ENCODE results near the gene WNK2.

WNK2 gene

GRCh38 chr9:93292664-93293328 is 108.9 kb downstream of the WNK2 start:
- DNase-seq (ENCODE audit: low spot score): no peak

GRCh38 chr9:93294011-93294410 is 110.1 kb downstream of the WNK2 start:
- H4K91ac ChIP-seq (ENCODE audit: low read depth, low read length, poor library complexity): no peak overlapping the region

More at GRCh38 chr9:93292664-93293328, 108.9 kb downstream of the WNK2 start:
- Histone ChIP-seq H2BK5ac (ENCODE audit: low read length) (no peak overlapping the region), H2BK120ac (ENCODE audit: low read depth, low read length) (no peak overlapping the region), H3K23ac (ENCODE audit: low read depth, low read length, poor library complexity) (no peak overlapping the region), H4K91ac (ENCODE audit: low read depth, low read length, poor library complexity) (no peak overlapping the region), H2AFZ (ENCODE audit: low read length) (no peak overlapping the region), H3K4me2 (ENCODE audit: insufficient read depth, low read length, poor library complexity, severe bottlenecking) (no peak overlapping the region), H3K4ac (ENCODE audit: low read length) (no peak overlapping the region), H3K9me3 (replicated peaks in 1 of 2; ENCODE audit: control insufficient read depth in 2 of 2, insufficient read depth in 1 of 2, low read depth in 1 of 2, low read length in 2 of 2) (no peaks in the 10 kb centered on the region), H2AK5ac (ENCODE audit: low read depth, low read length) (no peak overlapping the region), H3K27ac (replicated peaks; ENCODE audit: low read length) (no peak overlapping the region), H3K27me3 (ENCODE audit: control insufficient read depth in 3 of 3, insufficient read depth in 3 of 3, low read depth in 1 of 3, low read length in 3 of 3) (no peaks in the 10 kb centered on the region), H3K4me3 (ENCODE audit: low read length in 2 of 2) (no peak overlapping the region), H3K14ac (ENCODE audit: low read length) (peak overlapping the region; percentile 56), H4K8ac (ENCODE audit: low read depth, low read length) (no peak overlapping the region), H3K18ac (ENCODE audit: low read length) (no peak overlapping the region), H3K36me3 (replicated peaks in 1 of 2; ENCODE audit: control insufficient read depth in 2 of 2, insufficient read depth in 2 of 2, low read length in 2 of 2) (no peaks in the 10 kb centered on the region), H3K9ac (ENCODE audit: low read depth, low read length, poor library complexity) (no peak overlapping the region), H2BK12ac (ENCODE audit: low read length) (no peak overlapping the region), H3K4me1 (ENCODE audit: control insufficient read depth in 2 of 2, insufficient read depth in 1 of 2, low read depth in 1 of 2, low read length in 2 of 2) (peaks cover 4 to 7% of the 10 kb centered on the region in 2 donors), H3K79me1 (ENCODE audit: low read depth, low read length) (peaks cover 3% of the 10 kb centered on the region), H2BK15ac (ENCODE audit: low read length) (no peak overlapping the region)
- no CpG with 5 or more reads among the region's 43 CpGs for WGBS, 2 donors (ENCODE audit: extremely low coverage in 2 of 2, insufficient read length in 2 of 2, insufficient replicate concordance in 1 of 2)

GRCh38 chr9:93295031-93295430 is 111.1 kb downstream of the WNK2 start:
- H2AK5ac ChIP-seq (ENCODE audit: low read depth, low read length): no peak overlapping the region
- H3K4ac ChIP-seq (ENCODE audit: low read length): no peak overlapping the region
- WGBS, 2 donors (ENCODE audit: extremely low coverage in 2 of 2, insufficient read length in 2 of 2, insufficient replicate concordance in 1 of 2): no CpG with 5 or more reads among the region's 12 CpGs
- H4K8ac ChIP-seq (ENCODE audit: low read depth, low read length): no peak overlapping the region
- H3K79me1 ChIP-seq (ENCODE audit: low read depth, low read length): peaks cover 6% of the 10 kb centered on the region
- no peaks in the 10 kb centered on the region for H3K9me3 ChIP-seq (replicated peaks in 1 of 2; ENCODE audit: control insufficient read depth in 2 of 2, insufficient read depth in 1 of 2, low read depth in 1 of 2, low read length in 2 of 2)
- H2BK120ac ChIP-seq (ENCODE audit: low read depth, low read length): no peak overlapping the region
- H3K14ac ChIP-seq (ENCODE audit: low read length): no peak overlapping the region
- H3K23ac ChIP-seq (ENCODE audit: low read depth, low read length, poor library complexity): no peak overlapping the region
- H2AFZ ChIP-seq (ENCODE audit: low read length): no peak overlapping the region
- no peak overlapping the region for H3K4me3 ChIP-seq (ENCODE audit: low read length in 2 of 2)
- H3K36me3 ChIP-seq (replicated peaks in 1 of 2; ENCODE audit: control insufficient read depth in 2 of 2, insufficient read depth in 2 of 2, low read length in 2 of 2): peaks cover 0 to 6% of the 10 kb centered on the region in 2 donors
- H3K4me1 ChIP-seq (ENCODE audit: control insufficient read depth in 2 of 2, insufficient read depth in 1 of 2, low read depth in 1 of 2, low read length in 2 of 2): no peaks in the 10 kb centered on the region
- DNase-seq (ENCODE audit: low spot score): no peak
- no peak overlapping the region for H2BK5ac ChIP-seq (ENCODE audit: low read length)
- H3K4me2 ChIP-seq (ENCODE audit: insufficient read depth, low read length, poor library complexity, severe bottlenecking): no peak overlapping the region
- H3K18ac ChIP-seq (ENCODE audit: low read length): peak overlapping the region; percentile 72
- no peaks in the 10 kb centered on the region for H3K27me3 ChIP-seq (ENCODE audit: control insufficient read depth in 3 of 3, insufficient read depth in 3 of 3, low read depth in 1 of 3, low read length in 3 of 3)
- H2BK15ac ChIP-seq (ENCODE audit: low read length): no peak overlapping the region
- H4K91ac ChIP-seq (ENCODE audit: low read depth, low read length, poor library complexity): no peak overlapping the region
- no peak overlapping the region for H2BK12ac ChIP-seq (ENCODE audit: low read length)
- no peak overlapping the region for H3K27ac ChIP-seq (replicated peaks; ENCODE audit: low read length)
- no peak overlapping the region for H3K9ac ChIP-seq (ENCODE audit: low read depth, low read length, poor library complexity)

More at GRCh38 chr9:93294011-93294410, 110.1 kb downstream of the WNK2 start:
- H2BK12ac ChIP-seq (ENCODE audit: low read length): no peak overlapping the region
- DNase-seq (ENCODE audit: low spot score): no peak
- H3K4me1 ChIP-seq (ENCODE audit: control insufficient read depth in 2 of 2, insufficient read depth in 1 of 2, low read depth in 1 of 2, low read length in 2 of 2): peaks cover 4% of the 10 kb centered on the region in 2 donors
- no peaks in the 10 kb centered on the region for H3K9me3 ChIP-seq (replicated peaks in 1 of 2; ENCODE audit: control insufficient read depth in 2 of 2, insufficient read depth in 1 of 2, low read depth in 1 of 2, low read length in 2 of 2)
- no peak overlapping the region for H3K27ac ChIP-seq (replicated peaks; ENCODE audit: low read length)
- no peak overlapping the region for H2BK15ac ChIP-seq (ENCODE audit: low read length)
- H3K4me2 ChIP-seq (ENCODE audit: insufficient read depth, low read length, poor library complexity, severe bottlenecking): no peak overlapping the region
- H3K4me3 ChIP-seq (ENCODE audit: low read length in 2 of 2): no peak overlapping the region
- H2BK120ac ChIP-seq (ENCODE audit: low read depth, low read length): no peak overlapping the region
- H3K9ac ChIP-seq (ENCODE audit: low read depth, low read length, poor library complexity): no peak overlapping the region
- H2AK5ac ChIP-seq (ENCODE audit: low read depth, low read length): no peak overlapping the region
- peaks cover 4% of the 10 kb centered on the region for H3K79me1 ChIP-seq (ENCODE audit: low read depth, low read length)
- H3K4ac ChIP-seq (ENCODE audit: low read length): no peak overlapping the region
- peaks cover 0 to 5% of the 10 kb centered on the region in 2 donors for H3K36me3 ChIP-seq (replicated peaks in 1 of 2; ENCODE audit: control insufficient read depth in 2 of 2, insufficient read depth in 2 of 2, low read length in 2 of 2)
- H3K14ac ChIP-seq (ENCODE audit: low read length): no peak overlapping the region
- no peak overlapping the region for H4K8ac ChIP-seq (ENCODE audit: low read depth, low read length)
- H2BK5ac ChIP-seq (ENCODE audit: low read length): no peak overlapping the region
- no peaks in the 10 kb centered on the region for H3K27me3 ChIP-seq (ENCODE audit: control insufficient read depth in 3 of 3, insufficient read depth in 3 of 3, low read depth in 1 of 3, low read length in 3 of 3)
- H3K18ac ChIP-seq (ENCODE audit: low read length): no peak overlapping the region
- H2AFZ ChIP-seq (ENCODE audit: low read length): no peak overlapping the region
- no peak overlapping the region for H3K23ac ChIP-seq (ENCODE audit: low read depth, low read length, poor library complexity)
- no CpG with 5 or more reads among the region's 9 CpGs for WGBS, 2 donors (ENCODE audit: extremely low coverage in 2 of 2, insufficient read length in 2 of 2, insufficient replicate concordance in 1 of 2)

GRCh38 chr9:93295456-93296076 is 111.6 kb downstream of the WNK2 start:
- H3K9me3 ChIP-seq (replicated peaks in 1 of 2; ENCODE audit: control insufficient read depth in 2 of 2, insufficient read depth in 1 of 2, low read depth in 1 of 2, low read length in 2 of 2): no peaks in the 10 kb centered on the region
- no peak overlapping the region for H3K9ac ChIP-seq (ENCODE audit: low read depth, low read length, poor library complexity)
- no peak overlapping the region for H2BK15ac ChIP-seq (ENCODE audit: low read length)
- WGBS, 2 donors (ENCODE audit: extremely low coverage in 2 of 2, insufficient read length in 2 of 2, insufficient replicate concordance in 1 of 2): 100% methylated on average over 1 of the region's 2 CpGs; no CpG with 5 or more reads in 1 of the 2 donors
- H4K91ac ChIP-seq (ENCODE audit: low read depth, low read length, poor library complexity): no peak overlapping the region
- no peak overlapping the region for H2BK120ac ChIP-seq (ENCODE audit: low read depth, low read length)
- H3K4me1 ChIP-seq (ENCODE audit: control insufficient read depth in 2 of 2, insufficient read depth in 1 of 2, low read depth in 1 of 2, low read length in 2 of 2): peaks cover 0 to 2% of the 10 kb centered on the region in 2 donors
- H3K4me2 ChIP-seq (ENCODE audit: insufficient read depth, low read length, poor library complexity, severe bottlenecking): no peak overlapping the region
- no peak overlapping the region for H2AFZ ChIP-seq (ENCODE audit: low read length)
- H2BK12ac ChIP-seq (ENCODE audit: low read length): no peak overlapping the region
- no peak overlapping the region for H4K8ac ChIP-seq (ENCODE audit: low read depth, low read length)
- peaks cover 6% of the 10 kb centered on the region for H3K79me1 ChIP-seq (ENCODE audit: low read depth, low read length)
- H3K23ac ChIP-seq (ENCODE audit: low read depth, low read length, poor library complexity): no peak overlapping the region
- H3K4ac ChIP-seq (ENCODE audit: low read length): no peak overlapping the region
- DNase-seq (ENCODE audit: low spot score): no peak
- H3K27me3 ChIP-seq (ENCODE audit: control insufficient read depth in 3 of 3, insufficient read depth in 3 of 3, low read depth in 1 of 3, low read length in 3 of 3): no peaks in the 10 kb centered on the region
- H2BK5ac ChIP-seq (ENCODE audit: low read length): no peak overlapping the region
- no peak overlapping the region for H3K4me3 ChIP-seq (ENCODE audit: low read length in 2 of 2)
- H3K18ac ChIP-seq (ENCODE audit: low read length): no peak overlapping the region
- no peak overlapping the region for H3K14ac ChIP-seq (ENCODE audit: low read length)
- H3K27ac ChIP-seq (replicated peaks; ENCODE audit: low read length): no peak overlapping the region
- H3K36me3 ChIP-seq (replicated peaks in 1 of 2; ENCODE audit: control insufficient read depth in 2 of 2, insufficient read depth in 2 of 2, low read length in 2 of 2): peaks cover 0 to 6% of the 10 kb centered on the region in 2 donors
- no peak overlapping the region for H2AK5ac ChIP-seq (ENCODE audit: low read depth, low read length)

All from neuronal stem cell (in vitro differentiated cells).